K562 (cell line): ENCODE measurements around the gene HARS1. TPM values are rescaled to one million over a fixed set of nuclear protein-coding genes. Genes with fewer than 3 reads are reported as not detected.

Experiments
- ARNT ChIP-seq, 2 experiments: fragments of 450-650 bp; IDR thresholded peaks; 2 replicates each; pipeline ENCODE4 v1.6.1; 2016; ENCODE audit warnings: mild to moderate bottlenecking in 1 of 2
- DNMT1 ChIP-seq: fragments of 450-650 bp; IDR thresholded peaks from 2 replicates; pipeline ENCODE4 v1.6.1; 2016; ENCODE audit warnings: antibody characterized with exemption, mild to moderate bottlenecking
- EP300 ChIP-seq: IDR thresholded peaks from 2 replicates; pipeline ENCODE4 v1.6.1; 2012; ENCODE audit warnings: low read length, improper control_type of control experiment
- FOXA3 ChIP-seq, 2 experiments: fragments of 450-650 bp in 1 of 2; sonication (generic) in 1 of 2; formaldehyde crosslinking; IDR thresholded peaks in 1 of 2; conservative IDR thresholded peaks in 1 of 2; 2 replicates each; pipeline versions ENCODE4 v1.4.0 to v1.8.0; 2020 to 2022; ENCODE audit warnings: mild to moderate bottlenecking in 2 of 2, missing genetic modification reagents in 1 of 2
- L3MBTL2 ChIP-seq: fragments of 450-650 bp; IDR thresholded peaks from 2 replicates; pipeline ENCODE4 v1.6.1; 2016; ENCODE audit warnings: mild to moderate bottlenecking, moderate library complexity
- MEIS2 ChIP-seq: fragments of 450-650 bp; IDR thresholded peaks from 2 replicates; pipeline ENCODE4 v1.6.1; 2014; ENCODE audit warnings: mild to moderate bottlenecking; ENCODE audit not compliant: partially characterized antibody
- NCOA2 ChIP-seq, 2 experiments: fragments of 450-650 bp; IDR thresholded peaks; 2 replicates each; pipeline ENCODE4 v1.6.1; 2018; ENCODE audit warnings: mild to moderate bottlenecking in 2 of 2, moderate library complexity in 1 of 2; ENCODE audit not compliant: partially characterized antibody in 2 of 2
- NFE2 ChIP-seq: IDR thresholded peaks from 2 replicates; pipeline ENCODE4 v1.6.1; 2014; ENCODE audit warnings: antibody characterized with exemption, low read depth
- NRF1 ChIP-seq, 2 experiments: fragments of 450-650 bp; IDR thresholded peaks in 1 of 2; conservative IDR thresholded peaks in 1 of 2; 2 replicates each; pipeline ENCODE4 v1.6.1; 2014; ENCODE audit warnings: mild to moderate bottlenecking in 2 of 2
- PRDM10 ChIP-seq: fragments of 450-650 bp; IDR thresholded peaks from 2 replicates; pipeline ENCODE4 v1.6.1; 2018; ENCODE audit not compliant: partially characterized antibody
- RBBP5 ChIP-seq: fragments of 200-600 bp; sonication (generic); IDR thresholded peaks from 2 replicates; pipeline ENCODE4 v1.6.1; 2012; ENCODE audit warnings: borderline replicate concordance, mild to moderate bottlenecking, low read length, control low read depth, inconsistent platforms; ENCODE audit not compliant: insufficient read depth, poor library complexity, severe bottlenecking
- RBM34 ChIP-seq: fragments of 200-400 bp; formaldehyde crosslinking; IDR thresholded peaks from 2 replicates; pipeline ENCODE4 v1.6.1; 2018; ENCODE audit warnings: low read length, borderline replicate concordance; ENCODE audit not compliant: insufficient read depth
- SP1 ChIP-seq: sonication (generic); formaldehyde crosslinking; IDR thresholded peaks from 2 replicates; pipeline ENCODE4 v1.8.1; 2022; ENCODE audit warnings: mild to moderate bottlenecking, missing genetic modification reagents
- STAT5A ChIP-seq: IDR thresholded peaks from 2 replicates; pipeline ENCODE4 v1.6.1; 2012; ENCODE audit warnings: low read length, inconsistent platforms, borderline replicate concordance
- TAF1 ChIP-seq: IDR thresholded peaks from 2 replicates; pipeline ENCODE4 v1.6.1; 2011; ENCODE audit warnings: mild to moderate bottlenecking, low read length, moderate library complexity; ENCODE audit not compliant: insufficient read depth, control insufficient read depth, severe bottlenecking; ENCODE audit errors: extremely low read depth
- TFAP4 ChIP-seq: sonication (generic); formaldehyde crosslinking; IDR thresholded peaks from 2 replicates; pipeline ENCODE4 v1.8.0; 2022; ENCODE audit warnings: missing genetic modification reagents, mild to moderate bottlenecking, moderate library complexity, borderline replicate concordance
- YY1 ChIP-seq, 3 experiments: IDR thresholded peaks; 2 replicates each; pipeline ENCODE4 v1.6.1; 2011; ENCODE audit warnings: low read length in 2 of 3, mild to moderate bottlenecking in 2 of 3, moderate library complexity in 2 of 3, borderline replicate concordance in 1 of 3, control low read depth in 1 of 3, low read depth in 1 of 3; ENCODE audit not compliant: insufficient read depth in 3 of 3, insufficient replicate concordance in 2 of 3, control insufficient read depth in 1 of 3, insufficient read length in 1 of 3; ENCODE audit errors: extremely low read depth in 1 of 3
- ZBTB33 ChIP-seq: sonication (generic); formaldehyde crosslinking; IDR thresholded peaks from 2 replicates; pipeline ENCODE4 v1.8.1; 2023; ENCODE audit warnings: mild to moderate bottlenecking, missing genetic modification reagents
- ZNF140 ChIP-seq: fragments of 250-450 bp; sonication (Bioruptor Pico); IDR thresholded peaks from 2 replicates; pipeline ENCODE4 v1.8.0; 2021; ENCODE audit warnings: moderate library complexity, mild to moderate bottlenecking, inconsistent platforms
- ZNF766 ChIP-seq: fragments of 200-800 bp; sonication (Bioruptor generic); conservative IDR thresholded peaks from 2 replicates; pipeline ENCODE4 v1.6.1; 2016; ENCODE audit warnings: missing genetic modification characterization, missing compliant biosample characterization
- polyA plus RNA-seq, 8 experiments: library from polyadenylated mRNA; depleted of rRNA in 4 of 8; stranded (reverse) in 5 of 8; unstranded in 3 of 8; fragments of >200 nt; fragmentation: Nextera tagmentation in 2 of 8; fragmentation: Illumina TruSeq in 1 of 8; extraction: Ambion mirVana in 2 of 8; extraction: Trizol in 1 of 8; gene quantifications; 2 replicates each; pipeline versions ENCODE4 v1.2.1 to v1.2.3, GENCODE V29; 2011 to 2014; ENCODE audit warnings: inconsistent platforms in 1 of 8, missing spikeins in 1 of 8
- total RNA-seq, 7 experiments: library from RNA; depleted of rRNA in 6 of 7; stranded (reverse); fragments of >200 nt in 6 of 7; fragmentation: Illumina TruSeq in 2 of 7; extraction: Trizol in 2 of 7; gene quantifications; 2 replicates each; pipeline versions ENCODE4 v1.2.1 to v1.2.3, GENCODE V29; 2011 to 2021; ENCODE audit warnings: low replicate concordance in 1 of 7

Gene HARS1
- total and polyA plus RNA-seq, 9 of the 15 experiments (the other 6 are each of a cell fraction or from before 2014, with no cell fraction given), result 13.5 to 88.5 (median 75.2) TPM

- TF ChIP-seq TAF1 (peak; percentile 38), FOXA3 (CRISPR knock-in tag; conservative IDR thresholded peaks at IDR 0.05 in 1 of 2, IDR thresholded peaks at IDR 0.05 in 1 of 2) (0 out of 4 replicates have a peak, but pooled peaks of 1 of the 2 experiments have one; percentile 21), ZBTB33 (CRISPR knock-in tag) (peak; percentile 55; the same call in 1 of the 2 replicates), TFAP4 (CRISPR knock-in tag) (peak; percentile 88), PRDM10 (peak; percentile 18), NCOA2 (IDR thresholded peaks at IDR 0.05; ENCODE audit: partially characterized antibody in 2 of 2) (peak in 1 of 2 experiments; percentile 93), ZNF766 (CRISPR knock-in tag) (peak; percentile 93), ARNT (IDR thresholded peaks at IDR 0.05) (peak; percentile 23 to 95; a peak in 2 of 4 replicates), EP300 (peak; percentile 88), RBBP5 (peak; percentile 57), SP1 (CRISPR knock-in tag) (peak; percentile 90), ZNF140 (CRISPR knock-in tag) (no peak), STAT5A (peak; percentile 54; the same call in 1 of the 2 replicates), NFE2 (peak; percentile 81), DNMT1 (no peak), RBM34 (no peak), YY1 (IDR thresholded peaks at IDR 0.05; ENCODE audit: borderline replicate concordance in 1 of 3, control insufficient read depth in 1 of 3, extremely low read depth in 1 of 3, insufficient read depth in 3 of 3, insufficient read length in 1 of 3, insufficient replicate concordance in 2 of 3, low read depth in 1 of 3, low read length in 2 of 3) (peak in 1 of 3 experiments; percentile 53), NRF1 (conservative IDR thresholded peaks at IDR 0.05 in 1 of 2, IDR thresholded peaks at IDR 0.05 in 1 of 2) (peak in 1 of 2 experiments; percentile 23; a peak in 1 of 4 replicates), L3MBTL2 (peak; percentile 59), MEIS2 (peak; percentile 84)
Measured at GRCh38 chr5:140725799-140726471, 34.8 kb upstream of the HARS1 start (continued).
